A204.1 (cell line): ENCODE results near the gene NBPF1.
A peak's percentile ranks its signal among the peaks of the same experiment; 100 is the strongest.
"Not testable (repeated sequence)": the region's sequence is repeated elsewhere in the genome, so short reads cannot be mapped to it uniquely, and the experiment has no call there.

Experiments
- FAIRE-seq: peaks from 2 replicates; lab custom pipeline; 2012; peaks lifted over from hg19 to GRCh38; lab: Jason Lieb, UNC

The NBPF1 gene

DNA sequence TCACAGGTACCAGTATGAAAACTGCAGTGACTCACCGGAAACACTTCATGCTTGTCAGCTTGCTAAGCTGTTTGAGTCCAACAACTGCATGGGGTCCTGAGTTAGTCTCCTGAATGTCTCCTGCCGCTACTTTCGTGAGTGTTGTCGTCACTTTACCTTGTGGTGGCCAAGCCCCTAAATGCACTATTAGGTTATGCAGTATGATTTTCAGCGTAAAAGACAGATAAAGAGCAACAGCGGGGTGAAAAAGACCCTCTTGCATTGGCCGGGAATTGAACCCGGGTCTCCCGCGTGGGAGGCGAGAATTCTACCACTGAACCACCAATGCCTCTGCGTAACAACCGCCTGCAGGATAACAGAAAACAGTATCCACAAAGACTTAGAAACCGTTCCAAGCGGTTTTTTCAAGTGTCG is 67.7 kb downstream of the NBPF1 start:
- peak; percentile 95 for FAIRE-seq

DNA sequence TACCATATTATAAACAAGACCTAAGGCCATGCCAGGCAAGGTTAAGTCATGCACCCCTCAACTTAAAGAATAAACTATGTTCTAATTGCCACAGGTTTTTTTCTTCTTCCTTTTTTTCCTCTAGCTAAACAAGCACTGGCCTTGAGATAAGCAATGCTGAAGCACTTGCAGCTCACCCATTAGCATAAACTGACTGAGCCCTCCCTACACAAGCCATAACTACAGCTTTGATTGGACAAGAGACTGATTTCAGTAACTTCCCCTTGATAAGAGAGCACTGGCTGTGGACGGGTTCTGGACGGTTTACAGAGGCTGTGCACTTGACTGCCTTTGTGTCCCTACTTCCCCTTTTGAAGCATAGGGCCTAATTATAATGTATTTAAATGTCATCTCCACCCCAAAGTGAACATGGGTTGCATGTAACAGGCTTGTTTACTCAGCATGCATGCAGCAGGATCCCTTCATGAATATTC is 72.9 kb downstream of the NBPF1 start:
- FAIRE-seq = not testable (repeated sequence)

DNA sequence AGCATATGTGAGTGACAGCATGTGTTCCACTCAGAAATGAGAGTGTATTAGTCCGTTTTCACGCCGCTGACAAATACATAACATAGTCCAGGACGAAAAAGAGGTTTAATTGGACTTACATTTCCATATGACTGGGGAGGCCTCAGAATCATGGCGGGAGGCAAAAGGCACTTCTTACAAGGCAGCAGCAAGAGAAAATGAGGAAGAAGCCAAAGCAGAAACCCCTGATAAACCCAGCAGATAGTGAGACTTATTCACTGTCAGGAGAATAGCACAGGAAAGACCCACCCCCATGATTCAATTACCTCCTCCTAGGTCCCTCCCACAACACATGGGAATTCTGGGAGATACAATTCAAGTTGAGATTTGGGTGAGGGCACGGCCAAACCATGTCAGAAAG is 75.8 kb downstream of the NBPF1 start:
- FAIRE-seq = not testable (repeated sequence)

DNA sequence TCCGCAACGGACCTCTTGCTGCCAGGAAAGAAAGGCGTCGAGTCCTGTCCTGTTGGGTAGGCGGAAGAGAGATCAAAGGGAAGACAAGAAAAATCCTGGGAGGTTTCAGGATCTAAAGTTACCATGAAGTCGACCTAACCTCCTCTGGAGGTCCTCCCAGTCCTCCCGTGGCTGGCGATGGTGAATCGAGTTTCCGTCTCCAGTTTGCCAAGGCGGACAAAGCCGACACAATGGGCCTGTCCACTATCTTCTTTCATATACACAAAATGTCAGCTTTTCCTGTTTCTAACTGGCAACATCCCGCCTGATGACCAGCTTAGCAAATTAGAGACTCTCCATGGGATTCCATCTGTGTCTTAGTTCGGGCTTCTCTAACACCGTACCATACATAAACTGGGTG is 76.6 kb downstream of the NBPF1 start:
- FAIRE-seq = not testable (repeated sequence)

DNA sequence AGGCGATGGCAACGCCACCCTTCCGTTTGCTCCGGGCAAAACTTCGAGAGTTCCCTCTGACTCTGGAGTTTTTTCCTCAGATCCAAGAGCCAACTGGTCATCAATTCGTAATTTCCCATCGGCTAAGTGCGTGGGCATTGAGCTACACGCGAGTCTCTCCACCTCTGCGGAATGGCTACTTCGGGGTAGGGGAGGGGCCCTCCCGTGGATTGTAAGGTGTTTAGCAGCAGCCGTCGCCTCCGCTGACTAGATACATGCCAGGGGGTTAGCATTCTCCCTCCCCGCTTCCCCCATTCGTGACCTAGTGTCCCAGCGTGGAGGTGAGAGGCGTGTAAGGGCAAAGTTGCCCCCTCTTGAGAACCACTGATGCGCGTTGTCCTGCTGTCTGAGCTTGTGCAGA is 77.5 kb downstream of the NBPF1 start:
- not testable (repeated sequence) for FAIRE-seq

DNA sequence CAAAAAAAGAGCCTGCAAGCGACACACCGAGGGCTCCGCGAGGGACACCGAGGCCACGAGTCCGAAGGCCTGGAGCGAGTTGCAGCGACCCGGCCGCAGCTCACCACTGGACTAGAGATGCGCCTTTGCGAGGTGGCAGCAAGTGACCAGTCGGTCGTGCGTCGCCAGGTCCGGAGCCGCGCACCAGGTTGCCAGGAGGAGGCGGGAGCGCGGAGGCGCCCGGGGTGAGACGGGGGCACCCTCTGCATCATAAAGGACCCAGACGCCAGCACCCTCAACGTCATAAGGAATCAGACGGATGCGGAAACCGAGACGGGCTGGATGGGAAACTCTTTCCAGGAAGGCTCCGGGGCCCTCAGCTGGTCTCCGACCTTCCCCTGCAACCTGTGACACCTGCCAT is 77.9 kb downstream of the NBPF1 start:
- FAIRE-seq = not testable (repeated sequence)

DNA sequence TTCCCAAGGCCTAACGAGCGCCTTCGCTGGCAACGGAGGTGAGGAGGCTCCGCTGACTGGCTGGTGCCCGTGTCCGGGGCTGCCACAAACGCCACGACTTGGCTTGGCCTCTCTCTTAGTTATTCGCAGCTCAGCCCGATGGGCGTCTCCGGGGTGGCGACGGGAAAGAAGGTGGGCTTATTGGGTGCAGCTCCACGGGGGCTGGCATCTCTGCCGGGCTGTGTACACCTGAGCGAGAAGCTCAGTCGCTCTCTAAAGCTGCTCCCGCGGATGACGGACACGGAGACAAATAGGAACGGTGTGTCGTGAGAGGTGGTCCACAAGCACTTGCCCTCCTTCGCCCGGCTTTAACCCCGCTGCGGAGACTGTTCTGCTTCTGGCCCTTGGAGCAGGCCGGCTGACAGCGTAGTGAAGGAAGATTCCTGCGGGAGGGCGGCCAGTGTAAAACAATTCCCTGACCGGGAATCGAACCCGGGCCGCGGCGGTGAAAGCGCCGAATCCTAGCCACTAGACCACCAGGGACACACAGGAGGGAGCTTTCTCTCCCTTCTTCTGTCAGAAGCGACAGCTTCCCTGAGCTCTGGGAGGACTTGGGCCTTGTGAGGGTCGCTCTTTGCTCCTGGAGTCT is 78.4 kb downstream of the NBPF1 start:
- FAIRE-seq = peak; percentile 90

DNA sequence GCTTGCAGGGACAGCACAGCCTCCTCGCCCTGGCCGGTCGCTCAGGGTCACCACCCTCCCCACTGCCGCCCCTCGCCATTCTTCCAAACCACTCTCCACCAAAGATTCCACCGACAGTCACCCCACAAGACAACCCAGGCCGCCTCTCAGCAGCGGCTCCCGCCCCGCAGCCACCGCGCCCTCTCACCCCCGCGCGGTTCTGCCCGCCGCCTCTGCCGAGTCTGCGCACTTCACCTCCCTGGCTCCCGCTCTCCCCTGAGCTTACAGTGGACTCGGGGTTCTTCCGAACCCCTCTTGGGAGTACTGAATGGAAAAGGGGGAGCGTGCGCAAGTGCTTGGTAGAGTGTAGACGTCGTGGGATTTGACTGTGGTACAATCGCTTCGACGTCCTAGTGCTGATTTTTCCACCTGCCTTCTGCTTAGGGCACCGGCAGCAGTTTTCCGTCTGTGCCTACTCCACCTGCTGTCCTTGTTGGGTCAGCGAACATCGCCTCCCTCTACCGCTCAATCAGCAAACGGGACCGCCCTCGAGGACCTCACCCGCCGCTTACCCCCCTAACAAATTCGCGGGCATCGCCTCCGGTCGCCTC is 79.0 kb downstream of the NBPF1 start:
- not testable (repeated sequence) for FAIRE-seq

DNA sequence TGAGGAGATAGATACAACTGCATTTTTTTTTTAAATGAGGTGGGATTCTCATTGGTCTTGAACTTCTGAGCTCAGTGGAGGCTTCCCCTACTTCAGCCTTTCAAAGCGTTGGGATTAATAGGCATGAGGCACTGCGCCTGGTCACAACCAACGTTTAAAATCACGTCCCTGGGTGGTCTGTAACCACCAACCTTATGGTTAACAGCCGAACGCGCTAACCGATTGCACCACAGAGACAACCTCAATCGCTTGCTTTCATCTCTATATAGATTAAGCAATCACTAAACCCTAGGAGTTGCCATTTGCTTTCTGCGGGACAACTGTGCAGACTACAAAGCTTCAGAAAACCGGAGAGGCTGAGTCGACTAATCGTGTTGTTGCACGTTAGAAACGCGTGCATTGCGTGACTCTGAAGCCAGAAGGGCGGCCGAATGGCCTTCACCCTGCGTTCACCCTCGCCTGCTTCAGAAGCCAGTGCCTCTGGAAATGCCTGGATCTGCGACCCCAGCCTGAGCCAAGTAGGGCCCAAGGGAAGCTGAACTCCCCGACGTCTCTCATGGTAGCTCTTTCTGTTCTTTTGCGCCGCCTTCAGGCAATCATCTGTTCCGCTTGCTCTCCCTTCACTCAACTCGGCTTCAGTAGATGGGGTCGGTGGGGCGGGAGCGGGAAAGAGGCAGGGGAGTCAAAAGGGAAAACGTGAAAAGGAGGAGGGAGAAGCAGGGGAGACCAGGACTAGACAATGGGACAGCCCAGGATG is 81.0 kb downstream of the NBPF1 start:
- FAIRE-seq = not testable (repeated sequence)

DNA sequence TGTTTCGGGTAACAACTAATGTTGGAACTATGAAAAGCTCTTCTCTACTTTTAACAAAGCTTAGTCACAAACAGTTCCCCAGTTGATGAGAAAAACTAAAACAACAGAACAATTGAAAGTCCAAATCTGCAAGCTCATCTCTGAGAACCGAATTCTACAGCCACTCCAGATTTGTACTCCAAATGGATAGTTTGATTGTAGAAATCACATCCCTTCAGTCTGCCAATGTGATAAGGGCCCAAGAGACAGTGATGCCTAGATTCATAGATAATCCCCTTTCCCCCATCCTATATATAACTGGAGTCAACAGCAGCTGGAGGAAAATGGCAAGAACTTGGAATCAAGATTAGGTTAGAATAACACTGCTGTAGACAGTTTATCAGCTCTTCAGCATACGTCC is 85.0 kb downstream of the NBPF1 start:
- FAIRE-seq = not testable (repeated sequence)

DNA sequence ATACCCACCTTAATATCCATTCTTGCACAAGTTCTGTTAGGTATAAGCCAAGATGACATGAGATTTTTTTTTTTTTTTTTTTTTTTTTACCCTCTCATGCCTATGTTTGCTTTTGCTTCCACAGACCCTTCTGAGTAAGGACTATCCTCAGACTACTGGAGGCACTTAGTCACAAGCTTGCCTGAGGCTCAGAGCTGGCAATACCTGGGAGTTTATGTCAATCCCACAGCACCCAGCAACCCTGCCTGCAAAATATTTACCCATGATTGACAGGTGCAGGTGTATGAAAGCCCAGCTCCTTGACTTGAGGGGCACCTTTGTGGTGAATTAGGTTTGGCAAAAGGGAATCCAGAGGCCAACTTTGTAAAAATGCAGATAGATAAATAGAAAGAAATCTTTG is 87.6 kb downstream of the NBPF1 start:
- FAIRE-seq = not testable (repeated sequence)

DNA sequence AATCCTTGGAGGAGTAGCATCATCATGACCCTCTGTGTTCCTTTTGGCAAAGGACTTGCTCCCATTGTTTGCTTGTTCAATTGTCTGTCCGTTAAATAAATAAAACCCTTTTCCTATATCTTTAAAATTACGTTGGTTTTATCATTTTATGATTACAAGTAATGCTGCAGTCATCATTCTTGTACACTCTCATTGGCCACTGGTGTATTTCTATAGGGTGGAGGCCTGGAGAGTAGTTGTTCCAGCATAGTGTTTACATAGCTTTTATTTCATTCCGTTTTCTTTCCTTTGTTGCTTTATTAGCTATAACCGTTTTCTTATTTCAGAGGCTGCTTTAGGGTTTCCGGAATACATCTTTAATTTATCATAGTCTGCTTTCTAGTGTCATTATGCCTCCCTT is 91.7 kb downstream of the NBPF1 start:
- FAIRE-seq = not testable (repeated sequence)

DNA sequence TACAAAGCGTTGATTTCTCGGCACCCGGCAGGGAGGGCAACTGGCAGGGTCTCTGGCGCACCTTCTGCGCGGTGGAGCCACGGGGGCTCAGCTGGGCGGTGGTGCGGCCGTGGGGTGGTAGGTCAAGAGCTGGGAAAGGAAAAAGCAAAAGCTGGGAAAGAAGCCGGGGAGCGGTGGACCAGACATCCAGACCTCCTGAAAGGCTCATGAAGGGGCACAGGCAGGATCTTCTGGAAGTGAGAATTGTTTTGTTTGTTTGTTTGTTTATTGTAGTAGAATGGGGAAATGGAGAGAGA is 92.1 kb downstream of the NBPF1 start:
- no peak for FAIRE-seq

DNA sequence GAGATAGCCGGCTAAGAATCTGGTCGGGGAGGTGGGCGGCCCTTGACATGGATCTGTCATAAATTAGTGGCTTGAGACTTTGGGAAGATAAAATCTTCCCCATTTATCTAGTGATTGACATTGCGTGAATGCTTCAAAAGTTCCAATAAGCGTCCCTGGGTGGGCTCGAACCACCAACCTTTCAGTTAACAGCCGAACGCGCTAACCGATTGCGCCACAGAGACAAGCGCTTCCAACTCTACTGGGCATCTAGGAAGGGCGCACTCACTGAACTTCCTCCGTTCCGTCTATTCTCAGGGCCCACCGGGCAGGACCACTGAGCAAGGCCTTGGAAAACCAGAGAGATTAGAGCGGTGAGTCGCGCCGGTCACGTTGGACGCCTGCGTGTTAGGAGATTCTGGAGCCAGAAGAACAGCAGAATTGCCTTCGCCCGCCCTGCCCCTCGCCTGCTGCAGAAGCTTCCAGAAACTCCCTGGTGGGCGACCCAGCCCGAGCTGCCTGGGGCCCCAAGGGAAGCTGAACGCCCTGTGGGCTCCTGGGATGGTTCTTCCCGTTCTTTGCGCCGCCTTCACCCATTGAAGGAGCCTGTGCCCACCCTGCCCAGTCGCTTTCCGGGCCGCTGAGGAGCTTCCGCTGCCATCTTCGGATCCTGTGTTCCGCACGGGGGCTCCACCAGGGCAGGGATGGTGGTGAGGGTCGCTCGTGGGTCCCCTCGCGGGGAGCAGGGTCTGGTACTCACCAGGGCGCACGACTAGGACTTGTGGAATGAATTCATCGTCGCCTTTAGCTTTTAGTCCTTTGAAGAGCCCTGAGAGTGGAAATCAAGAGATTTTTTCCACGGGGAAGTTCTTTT is 92.7 kb downstream of the NBPF1 start:
- FAIRE-seq = not testable (repeated sequence)

DNA sequence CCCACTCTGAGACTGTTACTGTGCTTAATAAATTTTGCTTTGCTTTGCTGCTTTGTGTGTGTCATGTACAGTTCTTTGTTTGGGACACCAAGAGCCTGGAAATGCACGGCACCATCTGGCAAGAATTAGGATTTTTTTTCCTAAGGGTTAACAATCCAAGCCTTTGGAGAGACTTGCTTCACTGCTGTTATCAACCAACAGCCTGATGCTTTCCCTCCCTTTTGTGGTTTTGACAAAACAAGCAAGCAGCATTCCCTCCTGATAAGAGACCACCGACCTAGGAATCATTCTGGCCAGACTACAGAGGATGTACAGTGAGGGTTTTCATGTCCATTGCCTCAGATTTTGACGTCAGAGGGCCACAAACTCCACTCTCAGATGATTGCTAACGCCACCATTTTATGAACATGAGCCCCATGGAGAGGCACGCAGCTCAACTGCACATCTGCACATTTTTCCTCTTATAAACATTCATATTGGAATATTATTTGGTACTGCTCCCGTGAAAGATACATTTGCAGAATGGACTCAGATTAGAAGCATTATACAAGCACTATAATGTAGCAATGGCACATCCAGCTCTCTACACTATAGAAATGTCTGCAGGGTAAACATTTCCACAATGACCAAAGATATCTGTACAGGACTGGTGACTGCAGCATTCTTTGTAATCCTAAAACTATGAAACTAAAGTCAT is 94.0 kb downstream of the NBPF1 start:
- not testable (repeated sequence) for FAIRE-seq

DNA sequence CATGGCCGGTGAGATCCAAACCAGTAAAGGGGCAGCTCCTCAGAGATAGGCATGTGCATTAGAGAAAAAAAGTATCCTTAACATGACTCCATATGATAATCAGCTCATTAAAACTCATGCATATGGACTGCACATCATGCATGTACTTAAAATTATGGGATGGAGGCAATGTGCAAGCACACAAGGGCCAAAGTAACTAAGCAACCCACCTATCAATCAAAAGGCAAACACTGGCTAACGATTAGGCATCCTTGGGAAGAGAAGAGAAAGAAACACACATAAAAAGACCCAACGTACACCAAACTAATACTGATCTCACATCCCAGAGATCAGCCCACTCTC is 94.5 kb downstream of the NBPF1 start:
- not testable (repeated sequence) for FAIRE-seq

DNA sequence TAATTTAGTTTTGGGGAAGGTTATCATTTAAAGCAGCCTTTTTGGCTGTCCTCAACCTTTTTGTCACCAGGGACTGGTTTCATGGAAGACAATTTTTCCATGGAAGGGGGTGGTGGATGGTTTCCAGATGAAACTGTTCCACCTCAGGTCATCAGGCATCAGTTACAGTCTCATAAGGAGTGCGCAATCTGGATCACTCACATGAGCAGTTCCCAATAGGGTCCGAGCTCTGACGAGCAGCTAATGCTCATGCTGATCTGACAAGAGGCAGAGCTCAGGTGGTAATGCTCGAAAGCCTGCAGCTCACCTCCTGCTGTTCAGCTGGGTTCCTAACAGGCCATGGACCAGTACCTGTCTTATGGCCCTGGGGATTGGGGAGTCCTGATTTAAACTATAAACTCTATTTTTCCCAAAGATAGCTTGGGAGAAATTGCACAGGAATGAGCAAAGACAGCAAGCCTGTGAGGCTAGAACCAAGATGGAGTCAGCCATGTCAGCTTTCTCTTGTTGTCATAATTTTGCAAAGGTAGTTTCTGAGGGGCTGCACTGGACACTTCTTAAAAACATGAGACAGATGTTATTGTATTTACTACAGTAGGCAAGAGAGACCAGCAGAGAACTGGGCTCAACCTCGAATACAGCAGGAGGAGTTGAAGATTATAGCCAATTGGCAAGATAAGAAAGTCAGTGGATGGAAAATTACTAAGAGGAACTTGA is 96.5 kb downstream of the NBPF1 start:
- not testable (repeated sequence) for FAIRE-seq

DNA sequence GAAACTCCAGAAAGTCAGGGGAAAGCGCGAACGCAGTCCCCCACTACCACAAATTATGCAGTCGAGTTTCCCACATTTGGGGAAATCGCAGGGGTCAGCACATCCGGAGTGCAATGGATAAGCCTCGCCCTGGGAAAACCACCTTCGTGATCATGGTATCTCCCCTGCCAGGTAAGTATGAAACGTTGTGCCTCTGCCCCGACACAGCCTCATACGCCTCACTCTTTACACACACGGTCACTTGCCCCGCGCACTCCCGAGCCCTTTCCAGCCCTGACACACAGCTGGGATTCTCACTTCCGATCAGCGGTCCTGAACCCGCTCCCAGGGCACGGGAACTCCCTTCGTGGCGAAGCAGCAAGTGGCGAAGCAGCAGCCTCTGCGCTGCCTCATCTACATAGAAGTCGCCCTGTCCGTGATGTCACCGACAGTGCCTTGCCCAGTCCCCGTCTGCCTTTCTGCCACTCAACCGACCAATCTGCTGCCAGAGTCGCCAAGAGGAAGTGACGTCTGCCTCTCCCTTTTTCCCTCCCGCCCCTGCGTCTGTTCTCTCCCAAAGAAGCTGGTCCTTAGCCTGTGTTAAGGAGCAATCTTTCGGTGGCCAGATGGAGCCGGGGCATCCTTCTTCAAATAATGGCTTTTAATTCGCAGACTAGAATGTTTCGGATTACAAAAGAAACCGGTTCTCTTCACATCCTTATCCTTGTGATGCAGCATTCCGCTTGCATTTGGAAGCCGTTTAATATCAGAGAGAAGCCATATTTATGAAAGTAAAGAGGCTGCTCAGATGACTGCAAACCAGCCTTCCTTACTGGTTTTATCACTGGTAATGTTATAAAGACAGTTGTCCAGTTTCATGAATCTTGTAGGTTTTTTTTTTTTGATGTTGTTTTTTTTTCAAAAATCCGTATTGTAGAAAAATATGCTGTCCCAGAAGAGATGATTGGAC is 99.0 kb downstream of the NBPF1 start, which contains the start of gene RNU1-1:
RNU1-1 (minus strand) TSS at position 179 of the 949 bp plus-strand sequence.
- FAIRE-seq = not testable (repeated sequence)

DNA sequence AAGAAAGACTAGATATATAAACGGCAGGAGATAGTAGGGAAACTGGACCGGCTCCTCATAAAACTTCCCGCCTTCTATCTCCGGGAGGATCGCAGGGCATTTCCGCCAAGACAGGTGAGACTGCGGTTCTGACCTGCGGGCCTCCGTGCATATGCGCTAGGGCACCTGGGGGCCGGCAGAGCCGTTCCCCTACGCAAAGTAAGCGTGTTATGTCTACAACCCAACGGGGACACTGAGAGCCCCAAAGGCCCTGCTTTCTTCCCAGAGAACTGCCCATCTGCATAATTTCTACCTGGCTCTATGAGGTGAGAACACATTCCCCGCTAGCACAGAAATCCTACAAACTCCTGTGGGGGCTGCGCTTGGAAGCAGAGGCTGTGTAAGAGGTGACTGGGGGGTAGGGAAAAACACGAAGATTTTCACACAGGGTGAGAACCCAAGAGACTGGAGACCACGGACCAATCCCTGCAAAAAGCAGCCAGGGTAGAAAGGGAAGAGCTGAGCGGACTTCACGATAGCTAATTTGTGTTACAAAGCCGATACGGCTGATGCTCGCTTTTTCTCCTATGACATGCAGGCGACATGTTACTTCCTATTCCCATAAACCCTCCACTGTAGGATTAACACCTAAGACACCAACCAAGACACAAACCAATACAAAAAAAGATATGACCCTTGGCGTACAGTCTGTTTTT is 99.8 kb downstream of the NBPF1 start:
- peak; percentile 68 for FAIRE-seq
